ENCODE results near the gene AGBL1. TPM values are rescaled to one million over a fixed set of nuclear protein-coding genes. Genes with fewer than 3 reads are reported as not detected.

The AGBL1 gene
- total and polyA plus RNA-seq, 4 donors, result not detected

- WGBS, result 37% methylated on average over 6 of the region's 6 CpGs
- H3K4me3 ChIP-seq (ENCODE audit: low read depth in 1 of 3, low read length in 3 of 3), result no peak overlapping the region
- peaks cover 0 to 2% (median 0%) of the 10 kb centered on the region in 4 donors for H3K27me3 ChIP-seq (ENCODE audit: control insufficient read depth in 4 of 4, insufficient read depth in 4 of 4, low read length in 3 of 4)
- TF ChIP-seq CTCF (IDR thresholded peaks at IDR 0.05; ENCODE audit: low read depth, low read length, missing input control) (peak; percentile 27), SP1 (IDR thresholded peaks at IDR 0.05) (no peak), RAD21 (IDR thresholded peaks at IDR 0.05) (peak; percentile 79 to 83)
- H3K9me3 ChIP-seq (ENCODE audit: control insufficient read depth in 4 of 4, low read length in 3 of 4), result no peaks in the 10 kb centered on the region
- no peaks in the 10 kb centered on the region for H3K4me1 ChIP-seq (ENCODE audit: control insufficient read depth in 4 of 4, insufficient read depth in 4 of 4, low read length in 3 of 4)
- peak; percentile 36 for DNase-seq (ENCODE audit: low spot score)
- no peaks in the 10 kb centered on the region for H3K36me3 ChIP-seq (ENCODE audit: control insufficient read depth in 4 of 4, insufficient read depth in 3 of 4, low read depth in 1 of 4, low read length in 3 of 4)
- H3K9ac ChIP-seq (ENCODE audit: low read depth in 1 of 2, low read length in 2 of 2), result no peak overlapping the region
- H3K27ac ChIP-seq (ENCODE audit: low read depth in 1 of 2, low read length in 2 of 2), result no peak overlapping the region
Measured at GRCh38 chr15:86624261-86625036, 544.8 kb downstream of the AGBL1 start.

- 65% methylated on average over 7 of the region's 7 CpGs for WGBS
- Histone ChIP-seq H3K36me3 (ENCODE audit: control insufficient read depth in 4 of 4, insufficient read depth in 3 of 4, low read depth in 1 of 4, low read length in 3 of 4) (no peaks in the 10 kb centered on the region), H3K4me1 (ENCODE audit: control insufficient read depth in 4 of 4, insufficient read depth in 4 of 4, low read length in 3 of 4) (no peaks in the 10 kb centered on the region), H3K27me3 (ENCODE audit: control insufficient read depth in 4 of 4, insufficient read depth in 4 of 4, low read length in 3 of 4) (no peaks in the 10 kb centered on the region), H3K4me3 (ENCODE audit: low read depth in 1 of 3, low read length in 3 of 3) (no peak overlapping the region), H3K9me3 (ENCODE audit: control insufficient read depth in 4 of 4, low read length in 3 of 4) (no peaks in the 10 kb centered on the region), H3K27ac (ENCODE audit: low read depth in 1 of 2, low read length in 2 of 2) (no peak overlapping the region), H3K9ac (ENCODE audit: low read depth in 1 of 2, low read length in 2 of 2) (no peak overlapping the region)
- no peak for DNase-seq (ENCODE audit: low spot score)
- no peak for TF ChIP-seq NR2F2 (IDR thresholded peaks at IDR 0.05)
- TF ChIP-seq YY1 (IDR thresholded peaks at IDR 0.05), result no peak
- TF ChIP-seq RAD21 (IDR thresholded peaks at IDR 0.05), result no peak
- no peak for TF ChIP-seq HNF4G (IDR thresholded peaks at IDR 0.05)
- no peak for TF ChIP-seq SP1 (IDR thresholded peaks at IDR 0.05)
- no peak for TF ChIP-seq TAF1 (conservative IDR thresholded peaks at IDR 0.05)
- TF ChIP-seq REST (IDR thresholded peaks at IDR 0.05), result no peak
- TF ChIP-seq FOXA2 (IDR thresholded peaks at IDR 0.05), result no peak
- TF ChIP-seq RXRA (IDR thresholded peaks at IDR 0.05), result no peak
- TF ChIP-seq JUND (IDR thresholded peaks at IDR 0.05), result no peak
- no peak for TF ChIP-seq FOXA1 (IDR thresholded peaks at IDR 0.05)
- no peak for TF ChIP-seq GABPA (IDR thresholded peaks at IDR 0.05 in 1 of 2, conservative IDR thresholded peaks at IDR 0.05 in 1 of 2)
- TF ChIP-seq, protein P1, sequence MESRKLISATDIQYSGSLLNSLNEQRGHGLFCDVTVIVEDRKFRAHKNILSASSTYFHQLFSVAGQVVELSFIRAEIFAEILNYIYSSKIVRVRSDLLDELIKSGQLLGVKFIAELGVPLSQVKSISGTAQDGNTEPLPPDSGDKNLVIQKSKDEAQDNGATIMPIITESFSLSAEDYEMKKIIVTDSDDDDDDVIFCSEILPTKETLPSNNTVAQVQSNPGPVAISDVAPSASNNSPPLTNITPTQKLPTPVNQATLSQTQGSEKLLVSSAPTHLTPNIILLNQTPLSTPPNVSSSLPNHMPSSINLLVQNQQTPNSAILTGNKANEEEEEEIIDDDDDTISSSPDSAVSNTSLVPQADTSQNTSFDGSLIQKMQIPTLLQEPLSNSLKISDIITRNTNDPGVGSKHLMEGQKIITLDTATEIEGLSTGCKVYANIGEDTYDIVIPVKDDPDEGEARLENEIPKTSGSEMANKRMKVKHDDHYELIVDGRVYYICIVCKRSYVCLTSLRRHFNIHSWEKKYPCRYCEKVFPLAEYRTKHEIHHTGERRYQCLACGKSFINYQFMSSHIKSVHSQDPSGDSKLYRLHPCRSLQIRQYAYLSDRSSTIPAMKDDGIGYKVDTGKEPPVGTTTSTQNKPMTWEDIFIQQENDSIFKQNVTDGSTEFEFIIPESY (IDR thresholded peaks at IDR 0.05), result no peak
- TF ChIP-seq EGR1 (IDR thresholded peaks at IDR 0.05; ENCODE audit: low read depth in 2 of 2), result no peak
- TF ChIP-seq, protein P2, sequence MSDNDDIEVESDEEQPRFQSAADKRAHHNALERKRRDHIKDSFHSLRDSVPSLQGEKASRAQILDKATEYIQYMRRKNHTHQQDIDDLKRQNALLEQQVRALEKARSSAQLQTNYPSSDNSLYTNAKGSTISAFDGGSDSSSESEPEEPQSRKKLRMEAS (IDR thresholded peaks at IDR 0.05), result no peak
- TF ChIP-seq HNF4A (conservative IDR thresholded peaks at IDR 0.05), result no peak
Measured at GRCh38 chr15:86629409-86630356, 550.0 kb downstream of the AGBL1 start.
